OCI-LY3 (cell line): ENCODE results near the gene ZSCAN12.

Experiments used
- EZH2phosphoT487 ChIP-seq: fragments of 200-600 bp; shearing (Covaris generic); IDR thresholded peaks from 2 replicates; pipeline ENCODE4 v1.6.1; 2018; ENCODE audit warnings: antibody characterized with exemption, mixed run types, low read depth
- TF ChIP-seq, protein P1 (sequence below): fragments of 200-600, 300-600 bp; sonication (generic); IDR thresholded peaks from 2 replicates; pipeline ENCODE4 v1.5.1; 2014; ENCODE audit warnings: antibody characterized with exemption, low read length, low read depth

DNA sequence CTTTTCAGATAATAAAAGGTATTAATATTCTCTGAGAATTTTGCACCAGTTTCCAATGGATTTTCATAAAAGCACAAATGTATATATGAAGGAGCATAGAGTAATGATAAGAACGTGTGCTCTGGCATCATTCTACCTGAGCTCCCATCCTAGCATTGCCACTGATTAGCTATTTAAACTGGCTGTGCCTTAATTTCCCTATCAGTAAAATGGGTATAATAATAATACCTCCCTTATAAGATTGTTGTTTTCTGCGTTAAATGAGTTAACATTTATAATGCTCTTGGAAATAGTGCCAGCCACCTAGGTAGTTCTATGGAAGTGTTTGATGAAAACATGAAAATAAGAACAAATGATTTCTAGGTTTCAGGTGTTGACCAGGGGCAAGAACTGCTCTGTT is 38.6 kb downstream of the ZSCAN12 start:
- TF ChIP-seq, protein P1, sequence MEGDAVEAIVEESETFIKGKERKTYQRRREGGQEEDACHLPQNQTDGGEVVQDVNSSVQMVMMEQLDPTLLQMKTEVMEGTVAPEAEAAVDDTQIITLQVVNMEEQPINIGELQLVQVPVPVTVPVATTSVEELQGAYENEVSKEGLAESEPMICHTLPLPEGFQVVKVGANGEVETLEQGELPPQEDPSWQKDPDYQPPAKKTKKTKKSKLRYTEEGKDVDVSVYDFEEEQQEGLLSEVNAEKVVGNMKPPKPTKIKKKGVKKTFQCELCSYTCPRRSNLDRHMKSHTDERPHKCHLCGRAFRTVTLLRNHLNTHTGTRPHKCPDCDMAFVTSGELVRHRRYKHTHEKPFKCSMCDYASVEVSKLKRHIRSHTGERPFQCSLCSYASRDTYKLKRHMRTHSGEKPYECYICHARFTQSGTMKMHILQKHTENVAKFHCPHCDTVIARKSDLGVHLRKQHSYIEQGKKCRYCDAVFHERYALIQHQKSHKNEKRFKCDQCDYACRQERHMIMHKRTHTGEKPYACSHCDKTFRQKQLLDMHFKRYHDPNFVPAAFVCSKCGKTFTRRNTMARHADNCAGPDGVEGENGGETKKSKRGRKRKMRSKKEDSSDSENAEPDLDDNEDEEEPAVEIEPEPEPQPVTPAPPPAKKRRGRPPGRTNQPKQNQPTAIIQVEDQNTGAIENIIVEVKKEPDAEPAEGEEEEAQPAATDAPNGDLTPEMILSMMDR, result no peak
- no peak for TF ChIP-seq EZH2phosphoT487
